D721Med (cell line): ENCODE results near the gene ARHGEF25.

ENCODE experiments used
- DNase-seq: peaks from one replicate; pipeline ENCODE4 v3.0.0; 2011; ENCODE audit warnings: low spot score; ENCODE audit not compliant: insufficient read length
- FAIRE-seq: peaks from 2 replicates; lab custom pipeline; 2011; peaks lifted over from hg19 to GRCh38; lab: Jason Lieb, UNC
- TF ChIP-seq, protein P1 (sequence below): IDR thresholded peaks from 2 replicates; pipeline ENCODE4 v1.5.1; 2012; ENCODE audit warnings: mild to moderate bottlenecking, control low read depth; ENCODE audit not compliant: insufficient read depth; ENCODE audit errors: missing control alignments

The ARHGEF25 gene

GRCh38 chr12:57605811-57606311 lies 5.4 kb upstream of the ARHGEF25 start:
- FAIRE-seq (no peak), DNase-seq (no peak)
- TF ChIP-seq, protein P1, sequence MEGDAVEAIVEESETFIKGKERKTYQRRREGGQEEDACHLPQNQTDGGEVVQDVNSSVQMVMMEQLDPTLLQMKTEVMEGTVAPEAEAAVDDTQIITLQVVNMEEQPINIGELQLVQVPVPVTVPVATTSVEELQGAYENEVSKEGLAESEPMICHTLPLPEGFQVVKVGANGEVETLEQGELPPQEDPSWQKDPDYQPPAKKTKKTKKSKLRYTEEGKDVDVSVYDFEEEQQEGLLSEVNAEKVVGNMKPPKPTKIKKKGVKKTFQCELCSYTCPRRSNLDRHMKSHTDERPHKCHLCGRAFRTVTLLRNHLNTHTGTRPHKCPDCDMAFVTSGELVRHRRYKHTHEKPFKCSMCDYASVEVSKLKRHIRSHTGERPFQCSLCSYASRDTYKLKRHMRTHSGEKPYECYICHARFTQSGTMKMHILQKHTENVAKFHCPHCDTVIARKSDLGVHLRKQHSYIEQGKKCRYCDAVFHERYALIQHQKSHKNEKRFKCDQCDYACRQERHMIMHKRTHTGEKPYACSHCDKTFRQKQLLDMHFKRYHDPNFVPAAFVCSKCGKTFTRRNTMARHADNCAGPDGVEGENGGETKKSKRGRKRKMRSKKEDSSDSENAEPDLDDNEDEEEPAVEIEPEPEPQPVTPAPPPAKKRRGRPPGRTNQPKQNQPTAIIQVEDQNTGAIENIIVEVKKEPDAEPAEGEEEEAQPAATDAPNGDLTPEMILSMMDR, result no peak

DNA sequence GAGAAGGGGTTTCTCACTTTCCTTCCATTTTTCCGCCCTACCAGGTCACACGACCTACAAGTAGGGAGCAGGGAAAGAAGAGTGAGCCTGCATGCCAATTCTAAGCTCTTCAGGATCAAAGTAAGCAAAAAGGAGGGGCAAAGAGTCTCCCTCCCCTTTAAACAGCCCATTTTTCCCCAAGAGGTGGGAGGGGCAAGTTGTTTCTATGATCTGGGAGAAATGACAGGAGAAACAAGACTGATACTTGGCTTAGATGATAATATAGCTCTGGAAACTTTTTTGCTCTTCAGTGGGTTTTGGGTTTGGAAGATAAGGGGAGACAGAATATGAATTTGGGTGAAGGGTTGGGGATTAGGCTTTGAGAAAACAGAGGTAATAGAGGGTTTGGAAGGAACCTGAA lies 4.8 kb upstream of the ARHGEF25 start:
- FAIRE-seq (no peak), DNase-seq (no peak)
- TF ChIP-seq, protein P1, result no peak

DNA sequence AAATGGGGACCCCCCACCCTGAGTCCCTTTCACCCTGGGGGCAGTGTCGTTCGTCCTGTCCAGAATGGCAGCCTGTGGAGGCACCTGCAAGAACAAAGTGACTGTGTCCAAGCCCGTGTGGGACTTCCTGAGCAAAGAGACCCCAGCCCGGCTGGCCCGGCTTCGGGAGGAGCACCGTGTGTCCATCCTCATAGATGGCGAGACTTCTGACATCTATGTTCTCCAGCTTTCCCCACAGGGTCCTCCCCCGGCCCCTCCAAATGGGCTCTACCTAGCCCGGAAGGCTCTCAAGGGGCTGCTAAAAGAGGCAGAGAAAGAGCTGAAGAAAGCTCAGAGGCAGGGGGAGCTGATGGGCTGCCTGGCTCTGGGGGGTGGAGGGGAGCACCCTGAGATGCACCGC lies 4.4 kb upstream of the ARHGEF25 start:
- FAIRE-seq (no peak), DNase-seq (no peak)
- TF ChIP-seq, protein P1, result no peak

DNA sequence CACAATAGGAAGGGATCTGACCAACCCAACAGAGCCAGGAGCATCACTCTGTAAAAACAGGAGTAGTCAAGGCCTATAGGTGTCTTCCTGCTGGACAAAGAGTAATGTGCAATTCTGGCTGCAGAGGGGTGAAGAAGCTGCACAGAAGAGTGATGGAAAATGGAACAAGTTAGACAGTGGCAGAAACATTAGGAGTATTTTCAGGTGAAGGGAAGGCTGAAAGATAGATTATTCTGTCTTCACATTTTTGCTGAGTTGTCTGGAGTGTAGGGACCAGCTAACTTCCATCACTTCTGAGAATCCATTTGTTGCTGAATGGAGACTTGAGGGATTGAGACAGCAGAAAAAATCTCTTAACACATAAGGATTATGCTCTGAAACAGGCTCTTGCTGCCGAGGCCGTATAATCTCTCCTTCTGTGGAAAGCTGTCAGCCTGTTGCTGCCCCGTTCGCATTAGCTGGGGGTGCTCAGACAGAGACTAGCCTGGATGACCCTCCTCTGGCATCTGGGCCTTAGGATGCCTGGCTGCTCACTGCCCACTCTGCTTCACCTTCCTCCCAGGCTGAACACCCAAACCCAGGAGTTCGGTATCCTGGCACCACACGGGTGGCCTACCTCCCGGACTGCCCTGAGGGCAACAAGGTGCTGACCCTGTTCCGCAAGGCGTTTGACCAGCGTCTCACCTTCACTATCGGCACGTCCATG lies 3.1 kb upstream of the ARHGEF25 start:
- FAIRE-seq (no peak), DNase-seq (no peak)
- TF ChIP-seq, protein P1, result no peak

DNA sequence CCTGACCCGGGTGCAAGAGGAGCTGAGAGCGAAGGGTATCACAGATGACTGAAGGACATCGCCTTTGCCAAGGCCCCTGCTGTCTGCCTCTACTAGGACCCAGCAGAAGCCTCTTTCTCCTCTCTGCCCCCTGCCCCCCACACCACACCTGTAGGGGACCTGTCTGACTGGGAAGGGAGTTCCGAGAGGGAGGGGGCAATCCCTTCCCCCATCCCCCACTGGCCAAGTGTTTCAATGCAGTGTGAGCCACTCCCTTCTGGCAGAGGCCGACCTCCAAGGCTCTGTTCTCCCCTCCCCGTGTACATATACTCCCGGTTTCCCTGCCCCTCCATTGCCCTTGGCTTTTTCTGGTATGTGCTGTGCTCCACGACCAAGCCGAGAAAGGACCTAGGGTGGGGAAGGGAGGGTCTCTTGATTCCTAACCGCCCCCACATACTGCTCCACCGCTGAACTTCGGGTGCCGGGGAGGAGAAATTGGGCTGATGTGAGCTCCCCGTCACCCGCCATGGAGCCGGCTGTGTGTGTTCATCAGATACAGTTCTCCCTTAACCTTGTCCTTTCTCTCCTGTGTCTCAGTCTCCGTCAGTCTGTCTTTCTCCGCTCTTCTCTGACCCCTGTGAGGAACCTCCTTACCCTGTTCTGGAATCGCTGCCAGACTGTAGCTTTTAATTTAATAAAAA lies 2.0 kb upstream of the ARHGEF25 start:
- FAIRE-seq (no peak), DNase-seq (no peak)
- TF ChIP-seq, protein P1, result no peak

DNA sequence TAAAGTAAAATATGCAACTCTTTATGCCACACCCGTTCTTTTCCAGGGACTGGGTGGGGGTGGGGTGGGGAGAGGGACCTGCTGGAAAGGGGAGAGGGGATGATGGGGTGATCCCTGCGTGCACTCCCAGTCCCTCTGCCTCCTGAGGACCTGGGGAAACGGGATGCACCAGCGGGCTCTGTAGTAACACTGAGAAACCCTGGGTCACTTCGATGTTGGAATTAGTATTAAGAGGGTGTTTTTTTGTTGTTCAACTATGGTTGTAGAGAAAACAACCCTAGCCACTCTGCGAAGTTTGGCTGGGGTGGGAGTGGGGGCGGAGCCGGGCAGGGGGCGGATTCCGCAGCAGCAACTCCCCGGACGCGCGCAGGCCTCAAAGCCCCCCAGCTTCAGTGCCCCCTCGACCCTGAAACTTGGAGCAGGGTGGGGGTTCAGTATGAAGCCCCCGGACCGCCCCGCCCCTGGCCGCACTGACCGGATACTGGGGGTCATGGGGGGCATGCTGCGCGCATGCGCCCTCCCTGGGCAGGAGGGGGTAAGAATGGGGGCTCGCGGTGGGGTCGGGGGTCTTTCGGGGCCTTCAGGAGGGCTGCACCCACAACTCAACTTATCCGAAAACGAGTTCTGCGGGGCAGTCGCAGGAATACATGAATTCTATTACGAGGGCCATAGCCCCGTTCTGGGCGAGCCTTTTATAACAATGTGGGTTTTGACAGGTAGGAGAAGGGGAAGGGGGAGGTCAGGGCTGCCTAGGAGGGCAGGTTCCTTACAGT lies 1.3 kb upstream of the ARHGEF25 start:
- DNase-seq (no peak), FAIRE-seq (no peak)
- TF ChIP-seq, protein P1, result no peak
